ENCODE data around the gene RFX3. TPM values are rescaled to one million over a fixed set of nuclear protein-coding genes. Genes with fewer than 3 reads are reported as not detected.

RFX3 gene
- total RNA-seq, 1 experiment from 2014 or later: 4.5 TPM

DNA sequence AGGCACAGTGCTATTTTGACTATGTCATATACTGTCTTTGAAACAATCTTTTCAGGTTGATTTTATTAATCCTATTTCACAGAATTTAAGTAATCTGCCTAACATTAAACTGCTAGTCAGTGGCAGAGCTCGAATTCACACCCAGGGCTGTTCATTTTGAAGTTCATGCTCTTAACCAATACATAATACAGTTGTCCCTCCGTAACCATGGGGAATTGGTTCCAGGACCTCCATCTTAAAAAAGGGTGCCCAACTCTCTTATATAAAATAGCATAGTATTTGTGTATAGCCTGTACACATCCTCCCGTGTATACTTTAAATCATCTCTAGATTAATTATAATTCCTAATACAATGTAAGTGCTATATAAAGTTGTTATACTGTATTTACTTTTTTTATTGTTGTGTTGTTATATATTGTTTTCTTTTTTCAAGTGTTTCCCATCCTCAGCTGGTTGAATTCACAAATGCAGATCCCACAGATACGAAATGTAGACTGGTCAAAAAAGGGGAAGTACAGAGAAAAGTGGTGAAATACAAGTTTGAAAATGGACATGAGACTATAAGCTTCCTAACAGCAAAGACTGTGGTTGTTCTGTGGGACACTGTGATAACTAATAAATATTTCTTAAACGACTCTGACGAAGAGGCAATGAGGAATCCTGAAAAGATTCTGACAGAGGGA, 18.3 kb downstream of the RFX3 start:
- no TSS peak for BruUV-seq (replicated peaks)
- H3K9me2 ChIP-seq (replicated peaks; ENCODE audit: low read length): no peaks in the 10 kb centered on the region
- ChIA-PET POLR2A (ENCODE audit: unreplicated experiment) (no interaction called here), CTCF (no interaction called here)
- H3K27me3 ChIP-seq (ENCODE audit: low read length): no peaks in the 10 kb centered on the region
- peaks cover 30% of the 10 kb centered on the region for H3K4me1 ChIP-seq (ENCODE audit: insufficient read depth, low read length)
- no peak overlapping the region for H3K27ac ChIP-seq (ENCODE audit: low read length)
- no peak overlapping the region for H3K4me2 ChIP-seq (ENCODE audit: low read length)
- TF ChIP-seq EZH2 (IDR thresholded peaks at IDR 0.05; ENCODE audit: low read length, unreplicated experiment) (no peak), EZH2phosphoT487 (IDR thresholded peaks at IDR 0.05; ENCODE audit: borderline replicate concordance, low read length) (no peak)
- TF ChIP-seq, protein P1, sequence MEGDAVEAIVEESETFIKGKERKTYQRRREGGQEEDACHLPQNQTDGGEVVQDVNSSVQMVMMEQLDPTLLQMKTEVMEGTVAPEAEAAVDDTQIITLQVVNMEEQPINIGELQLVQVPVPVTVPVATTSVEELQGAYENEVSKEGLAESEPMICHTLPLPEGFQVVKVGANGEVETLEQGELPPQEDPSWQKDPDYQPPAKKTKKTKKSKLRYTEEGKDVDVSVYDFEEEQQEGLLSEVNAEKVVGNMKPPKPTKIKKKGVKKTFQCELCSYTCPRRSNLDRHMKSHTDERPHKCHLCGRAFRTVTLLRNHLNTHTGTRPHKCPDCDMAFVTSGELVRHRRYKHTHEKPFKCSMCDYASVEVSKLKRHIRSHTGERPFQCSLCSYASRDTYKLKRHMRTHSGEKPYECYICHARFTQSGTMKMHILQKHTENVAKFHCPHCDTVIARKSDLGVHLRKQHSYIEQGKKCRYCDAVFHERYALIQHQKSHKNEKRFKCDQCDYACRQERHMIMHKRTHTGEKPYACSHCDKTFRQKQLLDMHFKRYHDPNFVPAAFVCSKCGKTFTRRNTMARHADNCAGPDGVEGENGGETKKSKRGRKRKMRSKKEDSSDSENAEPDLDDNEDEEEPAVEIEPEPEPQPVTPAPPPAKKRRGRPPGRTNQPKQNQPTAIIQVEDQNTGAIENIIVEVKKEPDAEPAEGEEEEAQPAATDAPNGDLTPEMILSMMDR (conservative IDR thresholded peaks at IDR 0.05; ENCODE audit: low read depth, low read length): no peak
- H3K79me2 ChIP-seq (ENCODE audit: low read length): no peaks in the 10 kb centered on the region
- no peak for DNase-seq
- no peaks in the 10 kb centered on the region for H3K9me3 ChIP-seq (ENCODE audit: low read length)
- H3K9ac ChIP-seq (ENCODE audit: low read length): no peak overlapping the region
- H3K4me3 ChIP-seq (ENCODE audit: low read length): no peak overlapping the region
- H3K36me3 ChIP-seq (ENCODE audit: low read depth, low read length): no peaks in the 10 kb centered on the region
- no peaks in the 10 kb centered on the region for H4K20me1 ChIP-seq (ENCODE audit: low read length)
- H3F3A ChIP-seq (ENCODE audit: low read length, unreplicated experiment): no peaks in the 10 kb centered on the region
- ATAC-seq: no peak
- intact Hi-C loops (cut with micrococcal nuclease): no loop called here
- no peak overlapping the region for H2AFZ ChIP-seq (ENCODE audit: low read length)

DNA sequence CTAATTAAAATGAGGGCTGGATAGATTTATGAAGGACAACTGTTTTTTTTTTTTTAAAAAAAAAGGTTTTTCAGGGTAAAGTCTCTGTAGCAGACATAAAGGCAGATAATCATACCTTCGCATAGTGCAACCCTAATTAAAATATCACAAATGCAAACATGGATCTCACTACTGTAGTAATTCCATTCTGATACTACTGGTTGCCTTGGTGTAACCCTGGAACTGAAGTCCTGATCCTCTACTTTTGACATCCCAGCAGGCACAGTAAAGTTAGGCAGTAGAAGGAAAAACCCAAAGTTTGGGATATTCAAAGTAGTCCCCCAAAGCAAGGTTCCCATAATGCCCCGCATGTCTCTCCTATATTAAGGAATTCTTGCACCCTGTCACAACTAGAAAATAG, 19.6 kb downstream of the RFX3 start:
- Histone ChIP-seq H3K27ac (ENCODE audit: low read length) (no peak overlapping the region), H3K4me1 (ENCODE audit: insufficient read depth, low read length) (peaks cover 23% of the 10 kb centered on the region), H3K9me2 (replicated peaks; ENCODE audit: low read length) (no peaks in the 10 kb centered on the region), H3K4me2 (ENCODE audit: low read length) (no peak overlapping the region), H3F3A (ENCODE audit: low read length, unreplicated experiment) (no peaks in the 10 kb centered on the region), H3K9ac (ENCODE audit: low read length) (no peak overlapping the region), H2AFZ (ENCODE audit: low read length) (no peak overlapping the region), H3K4me3 (ENCODE audit: low read length) (no peak overlapping the region), H4K20me1 (ENCODE audit: low read length) (no peaks in the 10 kb centered on the region), H3K79me2 (ENCODE audit: low read length) (no peaks in the 10 kb centered on the region), H3K27me3 (ENCODE audit: low read length) (no peaks in the 10 kb centered on the region), H3K36me3 (ENCODE audit: low read depth, low read length) (no peaks in the 10 kb centered on the region), H3K9me3 (ENCODE audit: low read length) (no peaks in the 10 kb centered on the region)
- DNase-seq (no peak), ATAC-seq (no peak)
- CTCF ChIA-PET: no interaction called here
- POLR2A ChIA-PET (ENCODE audit: unreplicated experiment): no interaction called here
- TF ChIP-seq EZH2phosphoT487 (IDR thresholded peaks at IDR 0.05; ENCODE audit: borderline replicate concordance, low read length) (no peak), EZH2 (IDR thresholded peaks at IDR 0.05; ENCODE audit: low read length, unreplicated experiment) (no peak)
- TF ChIP-seq, protein P1 (conservative IDR thresholded peaks at IDR 0.05; ENCODE audit: low read depth, low read length): no peak
- BruUV-seq (replicated peaks): no TSS peak
- intact Hi-C loops (cut with micrococcal nuclease): no loop called here

- TF ChIP-seq EZH2 (IDR thresholded peaks at IDR 0.05; ENCODE audit: low read length, unreplicated experiment) (no peak), EZH2phosphoT487 (IDR thresholded peaks at IDR 0.05; ENCODE audit: borderline replicate concordance, low read length) (no peak)
- TF ChIP-seq, protein P1 (conservative IDR thresholded peaks at IDR 0.05; ENCODE audit: low read depth, low read length): no peak
- Histone ChIP-seq H3K9ac (ENCODE audit: low read length) (no peak overlapping the region), H3K36me3 (ENCODE audit: low read depth, low read length) (no peaks in the 10 kb centered on the region), H3K9me2 (replicated peaks; ENCODE audit: low read length) (no peaks in the 10 kb centered on the region), H3K79me2 (ENCODE audit: low read length) (no peaks in the 10 kb centered on the region), H3K4me3 (ENCODE audit: low read length) (no peak overlapping the region), H3K27ac (ENCODE audit: low read length) (no peak overlapping the region), H3K9me3 (ENCODE audit: low read length) (no peaks in the 10 kb centered on the region), H3F3A (ENCODE audit: low read length, unreplicated experiment) (no peaks in the 10 kb centered on the region), H3K27me3 (ENCODE audit: low read length) (no peaks in the 10 kb centered on the region), H3K4me2 (ENCODE audit: low read length) (peak overlapping the region; percentile 57), H3K4me1 (ENCODE audit: insufficient read depth, low read length) (peaks cover 10% of the 10 kb centered on the region), H4K20me1 (ENCODE audit: low read length) (no peaks in the 10 kb centered on the region), H2AFZ (ENCODE audit: low read length) (no peak overlapping the region)
- CTCF ChIA-PET: no interaction called here
- ATAC-seq (peak; percentile 63), DNase-seq (peak; percentile 65)
- intact Hi-C loops (cut with micrococcal nuclease): no loop called here
- BruUV-seq (replicated peaks): no TSS peak
- POLR2A ChIA-PET (ENCODE audit: unreplicated experiment): no interaction called here
Observed at GRCh38 chr9:3502560-3503398, 23.0 kb downstream of the RFX3 start.
